ENCODE data around the gene CENPO.

DNA sequence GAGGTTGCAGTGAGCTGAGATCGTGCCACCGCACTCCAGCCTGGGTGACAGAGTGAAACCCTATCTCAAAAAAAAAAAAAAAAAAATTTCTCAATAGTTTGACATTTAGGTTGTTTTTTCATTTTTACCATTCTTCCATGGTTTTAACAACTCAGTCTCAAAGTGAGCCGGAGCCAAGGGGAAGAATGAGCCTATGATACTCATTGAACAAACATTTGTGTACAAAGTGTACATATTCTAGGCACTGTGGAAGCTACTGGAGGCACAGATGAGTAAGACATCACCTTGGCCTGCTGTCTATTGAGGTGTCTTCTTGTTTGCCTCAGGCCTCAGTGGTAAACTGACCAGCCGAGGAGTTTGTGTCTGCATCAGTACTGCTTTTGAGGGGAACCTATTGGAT, 21.9 kb downstream of the CENPO start:
- TF ChIP-seq YY1 (IDR thresholded peaks at IDR 0.05; ENCODE audit: insufficient read depth, insufficient read length) (no peak), ZNF274 (IDR thresholded peaks at IDR 0.05; ENCODE audit: low read depth, low read length) (no peak), SUZ12 (IDR thresholded peaks at IDR 0.05; ENCODE audit: extremely low read depth, insufficient read depth, insufficient read length) (no peak)
